ENCODE measurements around the gene MED31.

- TF ChIP-seq CHD2 (IDR thresholded peaks at IDR 0.05; ENCODE audit: low read length, partially characterized antibody) (no peak), CTCF (IDR thresholded peaks at IDR 0.05) (no peak), EP300 (IDR thresholded peaks at IDR 0.05) (no peak), USF2 (IDR thresholded peaks at IDR 0.05) (no peak), JUNB (IDR thresholded peaks at IDR 0.05) (no peak), RCOR1 (IDR thresholded peaks at IDR 0.05; ENCODE audit: low read depth, low read length) (no peak), JUN (IDR thresholded peaks at IDR 0.05) (no peak), RFX5 (IDR thresholded peaks at IDR 0.05) (no peak), EHMT2 (IDR thresholded peaks at IDR 0.05; ENCODE audit: low read depth) (no peak), NR3C1 (IDR thresholded peaks at IDR 0.05) (no peak), MAZ (IDR thresholded peaks at IDR 0.05; ENCODE audit: borderline replicate concordance, low read depth, low read length) (no peak), ESRRA (IDR thresholded peaks at IDR 0.05; ENCODE audit: borderline replicate concordance, low read length) (no peak), HMGXB4 (CRISPR knock-in tag; IDR thresholded peaks at IDR 0.05; ENCODE audit: borderline replicate concordance) (no peak)
Observed at GRCh38 chr17:6674586-6674985, 23.2 kb upstream of the MED31 start.
